ENCODE results near the gene C3orf70. TPM values are rescaled to one million over a fixed set of nuclear protein-coding genes. Genes with fewer than 3 reads are reported as not detected.

C3orf70 gene
- total RNA-seq, 6 experiments from 2014 or later, result 0.06 to 0.69 (median 0.30) TPM

DNA sequence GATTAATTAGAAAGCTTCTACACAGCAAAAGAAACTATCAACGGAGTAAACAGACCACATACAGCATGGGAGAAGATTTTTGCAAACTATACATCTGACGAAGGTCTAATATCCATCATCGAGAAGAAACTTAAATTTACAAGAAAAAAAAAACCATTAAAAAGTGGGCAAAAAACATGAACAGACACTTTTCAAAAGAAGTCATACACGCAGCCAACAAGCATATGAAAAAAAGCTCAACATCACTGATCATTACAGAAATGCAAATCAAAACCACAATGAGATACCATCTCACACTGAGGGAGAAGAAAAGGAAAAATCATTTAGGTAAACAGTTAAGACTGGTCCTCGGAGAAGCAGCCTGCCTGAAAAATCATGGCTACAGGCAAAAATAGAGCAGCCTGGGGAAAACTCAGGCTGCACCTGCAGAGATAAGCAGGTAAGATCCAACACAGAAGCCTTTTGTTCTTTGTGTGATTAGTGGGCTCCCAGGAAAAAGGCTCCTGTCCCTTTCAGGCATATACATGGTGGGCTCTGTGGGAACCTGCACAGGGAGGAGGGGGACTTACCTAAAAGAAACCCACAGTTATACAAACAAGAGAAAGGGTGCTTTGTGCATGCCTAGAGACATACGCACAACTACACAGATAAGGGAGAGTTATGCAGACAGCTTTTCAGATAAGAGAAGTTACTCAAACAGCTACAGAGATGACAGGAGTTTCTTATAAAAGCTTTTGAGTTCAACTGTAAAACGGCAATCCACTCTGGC is 49.3 kb downstream of the C3orf70 start:
- intact Hi-C loops (cut with DNase I), result no loop called here
- DNase-seq (no peak), ATAC-seq (no peak)
- 60% methylated on average over 7 of the region's 7 CpGs for WGBS (ENCODE audit: insufficient coverage, low coverage, low lambda C conversion rate, missing lambda C conversion rate)
- Histone ChIP-seq H3K27me3 (no peaks in the 10 kb centered on the region), H3K27ac (no peak overlapping the region), H3K4me3 (no peak overlapping the region), H3K9me3 (no peaks in the 10 kb centered on the region), H3K4me1 (no peaks in the 10 kb centered on the region), H3K36me3 (no peaks in the 10 kb centered on the region)
- TF ChIP-seq POLR2A (IDR thresholded peaks at IDR 0.05), result no peak
- TF ChIP-seq, protein P1, sequence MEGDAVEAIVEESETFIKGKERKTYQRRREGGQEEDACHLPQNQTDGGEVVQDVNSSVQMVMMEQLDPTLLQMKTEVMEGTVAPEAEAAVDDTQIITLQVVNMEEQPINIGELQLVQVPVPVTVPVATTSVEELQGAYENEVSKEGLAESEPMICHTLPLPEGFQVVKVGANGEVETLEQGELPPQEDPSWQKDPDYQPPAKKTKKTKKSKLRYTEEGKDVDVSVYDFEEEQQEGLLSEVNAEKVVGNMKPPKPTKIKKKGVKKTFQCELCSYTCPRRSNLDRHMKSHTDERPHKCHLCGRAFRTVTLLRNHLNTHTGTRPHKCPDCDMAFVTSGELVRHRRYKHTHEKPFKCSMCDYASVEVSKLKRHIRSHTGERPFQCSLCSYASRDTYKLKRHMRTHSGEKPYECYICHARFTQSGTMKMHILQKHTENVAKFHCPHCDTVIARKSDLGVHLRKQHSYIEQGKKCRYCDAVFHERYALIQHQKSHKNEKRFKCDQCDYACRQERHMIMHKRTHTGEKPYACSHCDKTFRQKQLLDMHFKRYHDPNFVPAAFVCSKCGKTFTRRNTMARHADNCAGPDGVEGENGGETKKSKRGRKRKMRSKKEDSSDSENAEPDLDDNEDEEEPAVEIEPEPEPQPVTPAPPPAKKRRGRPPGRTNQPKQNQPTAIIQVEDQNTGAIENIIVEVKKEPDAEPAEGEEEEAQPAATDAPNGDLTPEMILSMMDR (IDR thresholded peaks at IDR 0.05), result no peak

DNA sequence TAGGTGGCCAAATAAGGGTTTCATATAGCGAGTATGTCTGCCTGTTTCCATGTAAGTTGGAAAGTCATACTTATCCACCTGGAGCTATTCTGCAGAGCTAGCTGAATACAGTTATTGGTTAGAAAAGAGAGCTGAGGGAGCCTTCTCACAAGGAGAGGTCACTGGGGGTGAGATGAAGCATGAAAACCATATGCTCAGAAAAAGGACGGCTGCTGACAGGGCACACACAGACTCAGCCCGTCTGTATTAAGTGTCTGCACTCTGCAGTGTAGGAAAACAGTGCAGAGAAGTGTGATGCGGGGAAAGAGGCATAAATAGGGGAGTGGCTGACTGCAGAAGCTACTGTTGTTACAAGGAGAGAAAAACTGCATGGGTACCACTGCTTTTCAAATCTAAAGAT is 58.2 kb downstream of the C3orf70 start:
- H3K4me3 ChIP-seq, result no peak overlapping the region
- ATAC-seq, result no peak

DNA sequence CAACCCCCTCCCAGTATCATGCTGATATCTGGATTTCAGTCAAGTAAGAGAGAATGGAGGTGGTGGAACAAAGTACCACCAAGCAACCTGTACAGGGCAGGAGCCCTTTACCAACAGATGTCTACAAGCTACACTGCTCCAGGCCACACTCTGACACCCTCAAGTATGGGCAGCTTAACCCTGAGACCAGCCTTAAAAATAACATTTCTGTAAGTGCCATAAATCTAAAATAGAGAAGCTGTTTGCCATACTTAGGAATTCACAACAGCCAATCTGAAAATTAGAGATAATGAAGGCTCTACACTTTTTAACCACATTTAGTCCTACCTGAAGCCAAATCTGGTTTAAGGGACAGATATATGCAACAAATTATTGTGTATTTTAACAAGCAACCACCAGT is 59.7 kb downstream of the C3orf70 start:
- Histone ChIP-seq H3K9me3 (no peaks in the 10 kb centered on the region), H3K36me3 (no peaks in the 10 kb centered on the region), H3K4me1 (no peaks in the 10 kb centered on the region), H3K27ac (no peak overlapping the region), H3K27me3 (no peaks in the 10 kb centered on the region), H3K4me3 (no peak overlapping the region)
- TF ChIP-seq, protein P1 (IDR thresholded peaks at IDR 0.05), result no peak
- no peak for TF ChIP-seq POLR2A (IDR thresholded peaks at IDR 0.05)
- intact Hi-C loops (cut with DNase I), result no loop called here
- no peak for ATAC-seq
- no peak for DNase-seq

More for the DNA sequence above, 58.2 kb downstream of the C3orf70 start:
- Histone ChIP-seq H3K4me1 (no peaks in the 10 kb centered on the region), H3K27me3 (no peaks in the 10 kb centered on the region), H3K27ac (no peak overlapping the region), H3K9me3 (no peaks in the 10 kb centered on the region), H3K36me3 (no peaks in the 10 kb centered on the region)
- intact Hi-C loops (cut with DNase I), result no loop called here
- TF ChIP-seq, protein P1 (IDR thresholded peaks at IDR 0.05), result no peak
- TF ChIP-seq POLR2A (IDR thresholded peaks at IDR 0.05), result no peak
- 85% methylated on average over 4 of the region's 4 CpGs for WGBS (ENCODE audit: insufficient coverage, low coverage, low lambda C conversion rate, missing lambda C conversion rate)
- DNase-seq, result no peak

DNA sequence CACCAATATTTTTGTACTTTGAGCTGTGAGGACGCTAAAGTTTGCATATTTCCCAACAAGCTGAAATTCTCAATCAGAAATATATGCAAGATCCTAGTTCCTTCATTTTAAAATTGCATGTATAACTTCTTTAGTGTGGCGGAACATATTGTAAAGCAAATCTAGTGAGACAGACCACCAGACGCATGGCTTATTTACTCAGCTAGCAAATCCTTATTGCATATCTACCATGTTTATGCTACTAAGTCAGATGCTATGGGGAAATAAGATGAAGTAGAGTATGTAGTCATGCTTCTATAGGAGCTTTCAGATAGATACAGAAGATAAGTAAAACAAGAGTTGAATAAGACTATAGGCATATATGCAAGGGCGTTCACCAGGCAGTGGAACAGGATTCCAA is 62.0 kb downstream of the C3orf70 start:
- no peaks in the 10 kb centered on the region for H3K27me3 ChIP-seq
- intact Hi-C loops (cut with DNase I), result no loop called here
- DNase-seq, result no peak
- TF ChIP-seq POLR2A (IDR thresholded peaks at IDR 0.05), result no peak
- TF ChIP-seq, protein P1 (IDR thresholded peaks at IDR 0.05), result no peak
- no peaks in the 10 kb centered on the region for H3K4me1 ChIP-seq
- H3K9me3 ChIP-seq, result no peaks in the 10 kb centered on the region
- no peak overlapping the region for H3K4me3 ChIP-seq
- H3K27ac ChIP-seq, result no peak overlapping the region
- H3K36me3 ChIP-seq, result no peaks in the 10 kb centered on the region
- 78% methylated on average over 4 of the region's 4 CpGs for WGBS (ENCODE audit: insufficient coverage, low coverage, low lambda C conversion rate, missing lambda C conversion rate)
- ATAC-seq, result no peak

DNA sequence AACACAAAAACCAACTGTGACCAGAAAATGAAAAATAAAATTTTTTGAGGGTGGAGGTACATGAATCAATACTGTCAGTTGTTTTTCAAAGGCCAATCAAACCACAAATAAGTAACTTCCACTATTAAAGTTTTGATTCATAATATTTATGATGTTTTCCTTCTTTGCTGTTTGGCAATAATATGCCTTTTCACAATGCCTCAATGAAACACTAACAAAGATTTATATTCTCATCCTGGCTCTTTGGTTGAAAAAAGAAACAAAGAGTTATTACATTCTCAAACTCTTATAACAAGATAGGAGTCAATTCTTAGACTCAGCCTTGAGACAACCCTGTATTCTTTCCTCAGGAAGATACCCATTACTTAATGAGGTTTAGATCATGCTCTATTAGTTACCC is 63.1 kb downstream of the C3orf70 start:
- intact Hi-C loops (cut with DNase I), result no loop called here
- ATAC-seq, result no peak
- H3K9me3 ChIP-seq, result no peaks in the 10 kb centered on the region

More for the DNA sequence above, 63.1 kb downstream of the C3orf70 start:
- DNase-seq, result no peak
- no peak overlapping the region for H3K27ac ChIP-seq
- H3K27me3 ChIP-seq, result no peaks in the 10 kb centered on the region
- H3K4me3 ChIP-seq, result no peak overlapping the region
- no peaks in the 10 kb centered on the region for H3K4me1 ChIP-seq
- TF ChIP-seq, protein P1 (IDR thresholded peaks at IDR 0.05), result no peak
- no peak for TF ChIP-seq POLR2A (IDR thresholded peaks at IDR 0.05)
- H3K36me3 ChIP-seq, result no peaks in the 10 kb centered on the region

Measured in right lobe of liver (tissue), 6 donors.